Stimulated activated naive B cell treated with anti-CD40 and anti-IgM and Interleukin-4, amounts not matched to agents 10 μg/mL and 1 μg/mL and 100 μg/mL, for 72 hours (primary cell): ENCODE data around the gene NT5DC1.

ENCODE experiments used
- ATAC-seq, 2 donors: fragments of 150-1000 bp; cut with Tn5 transposase; replicated peaks; 2 replicates each; pipeline ENCODE4 v1.10.0; 2021; ENCODE audit warnings: moderate library complexity in 1 of 2
- DNase-seq: peaks from one replicate; pipeline ENCODE4 v3.0.0; 2021
- H3K27ac Mint-ChIP-seq: one replicate; pipeline ENCODE4 v1.8.0; 2022; ENCODE audit warnings: mild to moderate bottlenecking, mixed read lengths
- H3K27me3 Mint-ChIP-seq, 2 donors: one replicate each; pipeline ENCODE4 v1.8.0; 2022; ENCODE audit warnings: mixed read lengths in 2 of 2
- H3K36me3 Mint-ChIP-seq, 2 donors: one replicate each; pipeline ENCODE4 v1.8.0; 2022; ENCODE audit warnings: mixed read lengths in 2 of 2, mild to moderate bottlenecking in 1 of 2
- H3K4me1 Mint-ChIP-seq, 2 donors: one replicate each; pipeline ENCODE4 v1.8.0; 2022; ENCODE audit warnings: mixed read lengths in 2 of 2, mild to moderate bottlenecking in 1 of 2
- H3K4me3 Mint-ChIP-seq, 2 donors: one replicate each; pipeline ENCODE4 v1.8.0; 2022; ENCODE audit warnings: mild to moderate bottlenecking in 2 of 2, mixed read lengths in 2 of 2, moderate library complexity in 1 of 2
- H3K9me3 Mint-ChIP-seq, 2 donors: one replicate each; pipeline ENCODE4 v1.8.0; 2022; ENCODE audit warnings: mixed read lengths in 2 of 2, mild to moderate bottlenecking in 1 of 2

Gene NT5DC1

DNA sequence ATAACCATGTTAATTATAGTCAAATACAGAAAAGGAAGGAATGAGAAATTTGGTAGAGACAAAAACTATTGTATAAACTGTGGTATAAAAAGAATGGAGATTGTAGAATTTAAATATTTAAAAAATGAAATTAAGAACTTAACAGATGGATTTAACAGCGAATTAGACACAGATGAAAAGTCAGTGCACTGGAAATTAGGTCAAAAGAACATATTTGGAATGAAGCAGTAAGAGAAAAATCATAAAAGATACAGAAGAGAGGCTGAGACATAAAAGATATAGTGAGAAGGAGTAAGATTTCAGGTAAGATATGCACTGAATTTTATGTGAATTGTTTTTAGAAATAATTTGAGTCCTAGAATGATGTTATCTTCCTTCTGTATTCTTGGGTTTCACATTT is 139.2 kb downstream of the NT5DC1 start:
- Mint-ChIP-seq H3K4me1 (no peaks in the 10 kb centered on the region), H3K27ac (no peak overlapping the region), H3K36me3 (peaks cover 8 to 22% of the 10 kb centered on the region in 2 donors), H3K4me3 (no peak overlapping the region), H3K27me3 (no peaks in the 10 kb centered on the region), H3K9me3 (no peaks in the 10 kb centered on the region)
- no peak for ATAC-seq
- DNase-seq = no peak

DNA sequence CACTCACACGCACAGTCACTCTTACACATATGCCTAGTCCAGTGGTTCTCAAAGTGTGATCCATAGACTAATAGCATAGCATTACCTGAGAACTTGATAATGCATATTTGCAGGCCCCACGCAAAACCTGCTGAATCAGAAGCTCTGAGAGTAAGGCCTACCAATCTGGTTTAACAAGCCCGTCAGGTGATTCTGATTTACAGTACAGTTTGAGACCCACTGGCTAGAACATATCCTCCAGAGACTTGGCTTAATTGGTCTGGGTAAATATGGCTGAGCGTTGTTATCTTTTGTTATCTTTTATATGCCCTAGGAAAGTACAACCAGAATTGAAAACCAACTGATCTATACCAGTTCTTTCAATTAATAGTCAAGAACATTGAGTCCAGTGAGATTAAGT is 143.6 kb downstream of the NT5DC1 start:
- Mint-ChIP-seq H3K36me3 (peaks cover 4 to 19% of the 10 kb centered on the region in 2 donors), H3K4me3 (no peak overlapping the region), H3K4me1 (peaks cover 6 to 9% of the 10 kb centered on the region in 2 donors), H3K27ac (no peak overlapping the region), H3K27me3 (no peaks in the 10 kb centered on the region), H3K9me3 (no peaks in the 10 kb centered on the region)
- ATAC-seq = no peak
- DNase-seq = no peak

DNA sequence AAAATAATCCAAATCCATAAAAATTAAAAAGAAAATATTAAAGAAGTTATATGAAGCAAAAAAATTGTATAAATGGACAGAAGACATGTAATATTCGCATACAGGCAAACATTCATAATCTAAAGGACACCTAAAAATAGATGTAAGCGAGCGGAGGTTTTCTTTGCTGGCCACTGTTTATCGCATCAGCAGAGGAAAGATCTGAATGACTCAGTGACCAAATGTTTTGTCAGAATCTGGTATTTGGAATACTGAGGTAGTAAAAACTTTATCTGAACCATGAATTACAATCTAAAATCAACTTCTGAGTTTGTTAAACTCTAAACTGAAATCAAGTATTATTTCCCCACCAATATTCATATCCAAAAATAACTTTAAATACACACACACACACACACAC is 145.4 kb downstream of the NT5DC1 start:
- Mint-ChIP-seq H3K4me3 (no peak overlapping the region), H3K27ac (no peak overlapping the region), H3K27me3 (no peaks in the 10 kb centered on the region), H3K36me3 (peaks cover 11 to 18% of the 10 kb centered on the region in 2 donors), H3K9me3 (no peaks in the 10 kb centered on the region), H3K4me1 (peaks cover 16 to 20% of the 10 kb centered on the region in 2 donors)
- ATAC-seq (no peak), DNase-seq (no peak)

DNA sequence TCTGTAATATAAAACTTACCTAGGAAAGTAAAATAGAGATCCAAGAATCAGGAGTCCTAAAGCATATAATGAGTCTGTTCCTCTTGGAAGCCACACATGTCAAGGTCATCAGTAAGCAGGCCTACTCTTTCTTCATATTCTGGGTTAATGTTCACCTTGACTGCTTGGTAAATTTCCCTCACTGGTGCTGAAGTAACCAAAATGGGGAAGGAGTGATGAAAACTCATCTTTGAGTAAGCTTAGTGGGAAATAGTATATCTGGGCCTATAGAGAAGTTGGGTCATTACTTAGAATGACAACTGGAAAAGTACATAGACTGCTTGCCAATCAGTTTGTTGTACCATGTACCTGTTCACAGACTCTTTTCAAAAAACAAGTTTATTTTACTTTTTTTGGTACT is 146.6 kb downstream of the NT5DC1 start:
- H3K27ac Mint-ChIP-seq = no peak overlapping the region
- DNase-seq (no peak), ATAC-seq (peak; percentile 63 to 74)
- H3K36me3 Mint-ChIP-seq = peaks cover 16 to 22% of the 10 kb centered on the region in 2 donors
- peaks cover 26 to 32% of the 10 kb centered on the region in 2 donors for H3K4me1 Mint-ChIP-seq
- H3K4me3 Mint-ChIP-seq = no peak overlapping the region
- no peaks in the 10 kb centered on the region for H3K27me3 Mint-ChIP-seq
- H3K9me3 Mint-ChIP-seq = no peaks in the 10 kb centered on the region

DNA sequence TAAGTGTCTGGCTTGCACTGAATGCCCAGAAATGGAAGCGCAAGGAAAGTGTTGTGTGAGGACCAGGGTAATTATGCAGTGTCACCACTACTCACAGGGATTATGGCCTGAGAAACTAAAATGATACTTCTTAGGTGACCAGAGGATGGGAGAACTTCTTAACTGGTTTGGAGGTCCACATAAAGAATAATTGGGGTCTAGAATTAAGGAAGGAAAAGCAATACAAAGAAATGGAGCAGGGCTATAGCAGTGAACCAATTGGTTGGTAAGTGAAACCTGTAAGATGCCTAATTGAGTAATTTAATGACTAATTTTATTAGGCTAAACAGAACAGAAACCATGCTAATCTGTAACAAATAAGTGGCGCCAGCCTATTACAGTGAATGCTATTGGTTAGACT is 147.9 kb downstream of the NT5DC1 start:
- H3K27me3 Mint-ChIP-seq = no peaks in the 10 kb centered on the region
- no peak overlapping the region for H3K4me3 Mint-ChIP-seq
- H3K27ac Mint-ChIP-seq = peak overlapping the region; percentile 26
- H3K4me1 Mint-ChIP-seq = peaks cover 31 to 37% of the 10 kb centered on the region in 2 donors
- no peak for ATAC-seq
- peaks cover 16 to 22% of the 10 kb centered on the region in 2 donors for H3K36me3 Mint-ChIP-seq
- no peak for DNase-seq
- H3K9me3 Mint-ChIP-seq = no peaks in the 10 kb centered on the region

- Mint-ChIP-seq H3K36me3 (peaks cover 13 to 22% of the 10 kb centered on the region in 2 donors), H3K27ac (no peak overlapping the region), H3K9me3 (no peaks in the 10 kb centered on the region), H3K4me3 (peak overlapping the region; percentile 8 to 60), H3K27me3 (no peaks in the 10 kb centered on the region), H3K4me1 (peaks cover 31 to 37% of the 10 kb centered on the region in 2 donors)
- no peak for DNase-seq
- no peak for ATAC-seq
Observed at GRCh38 chr6:116251568-116252384, 151.1 kb downstream of the NT5DC1 start.

GRCh38 chr6:116253188-116253504 is 152.5 kb downstream of the NT5DC1 start:
- H3K27ac Mint-ChIP-seq = no peak overlapping the region
- no peaks in the 10 kb centered on the region for H3K9me3 Mint-ChIP-seq
- H3K4me3 Mint-ChIP-seq = no peak overlapping the region
- H3K36me3 Mint-ChIP-seq = peaks cover 13 to 22% of the 10 kb centered on the region in 2 donors
- DNase-seq (no peak), ATAC-seq (no peak)
- no peaks in the 10 kb centered on the region for H3K27me3 Mint-ChIP-seq
- peaks cover 32 to 36% of the 10 kb centered on the region in 2 donors for H3K4me1 Mint-ChIP-seq

GRCh38 chr6:116253505-116254296 is 153.0 kb downstream of the NT5DC1 start, which contains the start of gene TSPYL4:
TSPYL4 (minus strand) TSS chr6:116254075; CDS start chr6:116254008, 67 bp downstream.
- no peaks in the 10 kb centered on the region for H3K9me3 Mint-ChIP-seq
- no peak within 1 kb of the TSS for H3K4me3 Mint-ChIP-seq
- no peaks in the 10 kb centered on the region for H3K27me3 Mint-ChIP-seq

DNA sequence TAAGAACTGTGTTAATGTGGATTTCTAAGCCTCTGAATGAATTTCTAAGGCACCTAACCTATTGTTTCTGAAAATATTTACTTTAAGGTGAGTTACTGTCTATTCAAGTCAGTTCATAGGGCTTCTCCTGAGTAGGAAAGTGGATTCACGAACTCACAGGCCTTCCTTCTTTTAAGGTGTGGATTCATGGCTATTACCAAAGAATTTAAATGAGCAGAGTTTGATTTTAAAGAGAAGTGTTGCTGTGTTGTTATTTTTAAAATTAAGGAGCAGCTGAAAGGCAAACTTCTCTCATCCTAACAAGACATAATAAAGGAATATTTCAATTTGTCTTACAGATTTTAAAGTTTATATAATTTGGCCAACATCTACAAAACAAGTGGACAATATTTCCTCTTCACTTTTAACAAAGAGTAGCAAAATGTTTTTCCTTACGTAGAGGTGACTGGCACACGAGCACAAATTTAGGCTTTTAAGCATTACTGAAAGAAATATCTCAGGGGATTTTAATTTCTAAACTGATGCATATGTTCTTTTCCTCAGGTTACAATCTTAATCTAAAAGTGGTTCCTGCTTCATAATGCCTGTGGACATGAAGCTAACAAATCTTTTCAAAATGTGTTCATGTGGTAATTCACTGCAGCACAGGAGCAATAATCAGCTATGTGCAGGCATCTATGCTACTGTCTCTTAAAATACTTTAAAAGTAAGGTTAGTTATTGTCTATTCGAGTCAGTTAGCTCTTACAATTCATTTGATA is 153.8 kb downstream of the NT5DC1 start:
- ATAC-seq (peak in 1 of 2 donors; percentile 15), DNase-seq (no peak)
- Mint-ChIP-seq H3K9me3 (peaks cover 0 to under 1% of the 10 kb centered on the region in 2 donors), H3K36me3 (peaks cover 13 to 21% of the 10 kb centered on the region in 2 donors), H3K4me1 (peaks cover 27 to 28% of the 10 kb centered on the region in 2 donors), H3K4me3 (no peak overlapping the region), H3K27ac (no peak overlapping the region), H3K27me3 (no peaks in the 10 kb centered on the region)

More at GRCh38 chr6:116253505-116254296, 153.0 kb downstream of the NT5DC1 start, which contains the start of gene TSPYL4:
- Mint-ChIP-seq H3K27ac (no peak within 1 kb of the TSS), H3K4me1 (peaks cover 28 to 31% of the 10 kb centered on the region in 2 donors), H3K36me3 (peaks cover 13 to 18% of the 10 kb centered on the region in 2 donors)
- peak; percentile 86 for DNase-seq
- ATAC-seq = peak; percentile 99 to 100

DNA sequence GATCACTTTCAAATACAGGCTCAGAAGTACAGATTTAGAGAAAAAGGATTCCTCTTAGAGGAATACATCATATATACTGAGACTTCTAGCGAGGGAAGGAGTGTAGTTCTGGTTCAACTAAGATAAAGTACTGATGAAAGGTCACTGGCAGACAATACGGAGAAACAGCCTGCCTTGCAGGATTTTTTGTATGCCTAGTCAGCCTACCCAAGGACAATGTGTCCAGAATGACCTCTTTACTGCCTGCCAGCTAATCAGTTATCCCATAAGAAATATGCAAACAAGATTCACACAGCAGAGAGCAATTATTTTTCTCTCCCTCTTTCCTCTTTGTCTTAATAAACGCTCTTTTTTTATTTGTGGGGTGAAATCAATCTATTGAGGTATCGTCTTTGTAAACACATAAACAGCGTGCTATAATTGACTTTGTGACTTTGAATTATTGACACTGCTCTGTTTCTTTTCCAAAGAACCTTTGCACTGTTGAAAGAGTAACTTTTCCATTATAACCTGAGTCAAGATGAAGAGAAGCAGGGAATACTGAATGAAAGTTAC is 154.7 kb downstream of the NT5DC1 start:
- Mint-ChIP-seq H3K9me3 (peaks cover 0 to 2% of the 10 kb centered on the region in 2 donors), H3K4me3 (no peak overlapping the region), H3K27ac (no peak overlapping the region), H3K27me3 (no peaks in the 10 kb centered on the region), H3K4me1 (peaks cover 26 to 29% of the 10 kb centered on the region in 2 donors), H3K36me3 (peaks cover 11 to 26% of the 10 kb centered on the region in 2 donors)
- DNase-seq = no peak
- no peak for ATAC-seq

GRCh38 chr6:116256694-116257093 is 156.0 kb downstream of the NT5DC1 start:
- no peaks in the 10 kb centered on the region for H3K27me3 Mint-ChIP-seq
- H3K36me3 Mint-ChIP-seq = peaks cover 9 to 27% of the 10 kb centered on the region in 2 donors
- H3K4me3 Mint-ChIP-seq = no peak overlapping the region
- DNase-seq (no peak), ATAC-seq (no peak)
- peaks cover 17 to 25% of the 10 kb centered on the region in 2 donors for H3K4me1 Mint-ChIP-seq
- H3K9me3 Mint-ChIP-seq = peaks cover 0 to 2% of the 10 kb centered on the region in 2 donors
- H3K27ac Mint-ChIP-seq = no peak overlapping the region

GRCh38 chr6:116258520-116258919 is 157.9 kb downstream of the NT5DC1 start:
- H3K36me3 Mint-ChIP-seq = peaks cover 23 to 43% of the 10 kb centered on the region in 2 donors
- DNase-seq = no peak

DNA sequence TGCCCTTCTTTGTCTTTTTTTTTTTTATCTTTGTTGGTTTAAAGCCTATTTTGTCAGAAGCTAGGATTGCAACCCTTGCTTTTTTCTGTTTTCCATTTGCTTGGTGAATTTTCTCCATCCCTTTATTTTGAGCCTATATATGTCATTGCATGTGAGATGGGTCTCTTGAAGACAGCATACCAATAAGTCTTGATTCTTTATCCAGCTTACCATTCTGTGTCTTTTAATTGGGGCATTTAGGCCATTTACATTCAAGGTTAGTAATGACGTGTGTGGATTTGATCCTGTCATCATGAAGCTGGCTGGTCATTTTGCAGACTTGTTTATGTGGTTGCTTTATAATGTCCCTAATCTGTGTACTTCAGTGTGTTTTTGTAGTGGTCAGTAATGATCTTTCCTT is 162.7 kb downstream of the NT5DC1 start:
- Mint-ChIP-seq H3K4me3 (no peak overlapping the region), H3K27me3 (no peaks in the 10 kb centered on the region), H3K36me3 (peaks cover 40 to 63% of the 10 kb centered on the region in 2 donors), H3K27ac (no peak overlapping the region), H3K4me1 (peaks cover 8 to 31% of the 10 kb centered on the region in 2 donors), H3K9me3 (peaks cover 10 to 12% of the 10 kb centered on the region in 2 donors)
- no peak for DNase-seq
- no peak for ATAC-seq

More at GRCh38 chr6:116258520-116258919, 157.9 kb downstream of the NT5DC1 start:
- Mint-ChIP-seq H3K27me3 (no peaks in the 10 kb centered on the region), H3K4me3 (no peak overlapping the region), H3K27ac (no peak overlapping the region), H3K9me3 (peaks cover 8% of the 10 kb centered on the region in 2 donors), H3K4me1 (peaks cover 6 to 17% of the 10 kb centered on the region in 2 donors)
- no peak for ATAC-seq
